GM21515 (cell line): Measurements from ENCODE around the gene NKX6-1.

Experiments used
- ATAC-seq: cut with Tn5 transposase; IDR thresholded peaks from one replicate; pipeline ENCODE4 v1.9.1; 2021; ENCODE audit not compliant: unreplicated experiment

NKX6-1 gene

DNA sequence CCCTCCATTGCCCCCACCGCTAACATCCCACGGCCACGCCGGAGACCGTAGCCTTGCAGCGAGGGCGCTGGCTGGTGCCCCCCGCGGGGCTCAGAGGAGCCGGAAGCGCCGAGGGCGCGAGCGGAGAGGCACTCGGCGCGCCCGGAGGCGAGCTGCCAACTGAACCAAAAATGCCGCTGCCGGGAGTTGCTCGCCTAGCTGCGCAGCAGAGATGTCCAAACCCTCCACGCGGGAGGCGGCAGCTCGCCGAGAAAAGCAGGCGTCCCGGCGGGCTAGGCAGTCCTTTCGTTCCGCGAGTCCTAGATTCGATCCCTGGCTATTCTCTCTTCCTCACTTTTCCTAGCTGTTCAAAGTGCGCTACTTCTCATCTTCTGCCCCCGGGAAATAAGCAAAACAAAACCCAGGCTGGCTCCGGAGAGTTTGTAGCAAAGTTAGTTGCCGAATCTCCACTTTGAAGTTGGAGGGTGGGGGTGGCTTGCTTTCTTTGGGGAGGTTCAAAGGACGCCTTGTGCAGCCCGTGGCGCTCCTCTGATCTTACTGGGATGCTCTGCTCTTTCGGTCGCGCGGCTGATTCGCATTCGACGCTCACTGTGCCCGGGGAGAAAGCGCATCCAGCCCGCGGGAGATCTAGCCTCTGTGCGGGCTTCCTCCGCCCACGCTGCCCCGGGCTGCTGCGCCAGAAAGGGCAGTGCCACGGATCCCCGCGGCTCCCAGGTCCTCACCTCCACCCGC, 723 bp downstream of the NKX6-1 start:
- ATAC-seq = no peak

DNA sequence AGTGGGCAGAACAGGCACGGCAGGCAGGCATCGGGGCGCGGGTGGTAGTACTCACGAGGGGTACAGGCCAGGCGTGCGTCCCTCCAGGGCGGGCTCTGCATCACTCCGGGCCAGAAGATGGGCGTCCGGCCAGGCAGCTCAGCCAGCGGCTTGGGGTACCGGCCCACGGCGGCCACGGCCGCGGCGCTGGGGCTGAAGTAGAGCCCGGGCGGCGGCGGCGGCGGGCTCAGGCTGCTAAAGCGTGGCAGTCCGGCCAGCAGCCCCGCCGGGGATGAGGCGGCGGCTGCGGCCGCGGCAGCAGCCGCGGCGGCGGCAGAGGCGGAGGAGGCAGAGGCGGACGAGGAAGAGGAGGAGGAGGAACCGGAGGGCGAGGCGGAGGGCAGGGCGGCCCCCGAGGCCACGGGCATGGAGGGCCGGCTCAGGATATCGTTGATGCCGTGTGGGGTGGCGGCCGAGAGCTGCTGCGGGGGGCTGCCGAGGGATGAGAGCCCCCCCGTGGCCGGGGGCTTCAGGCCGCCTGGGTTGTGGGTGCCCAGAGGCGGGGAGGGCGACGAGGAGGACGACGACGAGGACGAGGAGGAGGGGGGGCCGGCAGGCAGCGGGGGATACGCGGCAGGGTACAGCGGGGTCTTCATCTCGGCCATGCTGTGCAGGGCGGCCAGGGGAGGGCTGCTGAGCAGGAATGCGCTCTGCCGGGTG, 1.4 kb downstream of the NKX6-1 start:
- ATAC-seq = no peak

DNA sequence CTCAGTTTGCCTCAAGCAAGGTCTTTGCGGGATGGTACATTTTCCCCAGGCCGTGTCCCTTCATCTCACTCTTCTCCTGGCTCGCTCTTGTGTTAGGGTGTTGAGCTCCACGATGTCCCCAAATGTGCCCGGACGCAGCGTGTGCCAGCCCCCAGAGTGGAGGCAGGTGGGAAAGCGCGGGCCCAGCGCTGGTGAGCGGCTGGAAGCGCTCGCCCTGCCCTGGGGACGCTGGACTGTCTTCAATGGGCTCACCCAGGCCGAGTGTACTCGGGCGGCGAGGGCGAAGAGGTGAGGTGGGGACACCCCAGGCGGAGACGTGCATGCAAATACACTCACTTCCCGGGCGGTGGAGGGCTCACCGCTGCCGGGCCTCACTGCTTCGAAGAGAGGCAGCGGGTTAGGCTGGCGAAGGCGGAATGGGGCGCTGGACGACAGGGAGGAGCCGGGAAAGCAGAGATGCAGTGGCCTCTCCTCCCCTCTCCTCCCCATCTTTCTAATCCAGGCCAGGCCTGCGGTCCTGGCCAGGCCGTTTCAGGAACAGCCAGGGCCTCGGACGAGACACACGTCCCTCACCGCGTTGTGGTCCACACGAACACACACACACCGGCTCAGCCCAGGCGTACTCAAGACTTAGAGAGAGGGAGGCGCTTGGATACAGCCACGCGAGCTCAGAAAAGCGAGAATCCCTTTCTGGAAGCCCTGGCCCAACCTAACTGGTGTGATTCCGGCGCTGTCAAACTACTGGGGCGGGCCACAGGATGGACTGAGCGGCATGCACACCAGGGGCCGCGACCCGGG, 2.2 kb downstream of the NKX6-1 start:
- no peak for ATAC-seq

DNA sequence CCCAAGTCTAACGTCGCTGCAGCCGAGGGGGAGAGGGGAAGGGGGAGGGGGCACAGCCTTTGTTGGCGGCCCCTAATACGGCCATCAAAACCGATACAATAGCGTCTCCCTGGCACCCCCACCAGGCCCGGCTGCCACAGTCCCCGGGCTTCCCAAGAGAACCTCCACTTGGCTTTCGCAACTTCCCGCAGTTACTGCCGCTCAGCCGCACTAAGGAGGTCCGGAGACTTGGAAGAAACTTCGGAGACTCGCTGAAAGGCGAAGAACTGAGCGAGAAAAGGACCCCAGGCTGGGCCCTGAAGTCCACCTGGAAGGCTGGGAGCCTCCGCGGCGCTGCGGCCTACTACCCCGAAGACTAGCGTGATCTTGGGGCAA, 2.8 kb downstream of the NKX6-1 start:
- no peak for ATAC-seq

DNA sequence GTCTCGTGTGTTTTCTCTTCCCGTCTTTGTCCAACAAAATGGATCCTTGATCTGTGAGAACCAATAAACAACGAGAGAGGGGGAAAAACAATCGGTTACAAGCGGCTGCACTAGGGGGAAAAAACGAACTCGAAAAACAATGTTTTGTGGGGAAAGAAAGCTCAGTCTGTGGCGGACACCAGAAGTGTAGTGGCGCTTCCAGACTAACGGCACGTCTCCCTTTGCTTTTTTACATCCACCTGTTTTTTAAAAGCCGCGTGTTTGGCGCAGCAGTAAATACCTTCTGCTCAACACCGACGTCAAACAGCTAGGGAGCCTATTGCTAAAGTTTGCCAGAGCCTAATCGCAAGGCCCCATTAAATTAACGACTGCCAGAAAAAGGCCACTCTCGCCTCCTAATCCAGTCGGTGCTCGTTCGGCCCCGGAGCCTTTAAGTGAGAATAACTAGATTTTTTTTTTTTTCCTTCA, 3.3 kb downstream of the NKX6-1 start:
- ATAC-seq = no peak

DNA sequence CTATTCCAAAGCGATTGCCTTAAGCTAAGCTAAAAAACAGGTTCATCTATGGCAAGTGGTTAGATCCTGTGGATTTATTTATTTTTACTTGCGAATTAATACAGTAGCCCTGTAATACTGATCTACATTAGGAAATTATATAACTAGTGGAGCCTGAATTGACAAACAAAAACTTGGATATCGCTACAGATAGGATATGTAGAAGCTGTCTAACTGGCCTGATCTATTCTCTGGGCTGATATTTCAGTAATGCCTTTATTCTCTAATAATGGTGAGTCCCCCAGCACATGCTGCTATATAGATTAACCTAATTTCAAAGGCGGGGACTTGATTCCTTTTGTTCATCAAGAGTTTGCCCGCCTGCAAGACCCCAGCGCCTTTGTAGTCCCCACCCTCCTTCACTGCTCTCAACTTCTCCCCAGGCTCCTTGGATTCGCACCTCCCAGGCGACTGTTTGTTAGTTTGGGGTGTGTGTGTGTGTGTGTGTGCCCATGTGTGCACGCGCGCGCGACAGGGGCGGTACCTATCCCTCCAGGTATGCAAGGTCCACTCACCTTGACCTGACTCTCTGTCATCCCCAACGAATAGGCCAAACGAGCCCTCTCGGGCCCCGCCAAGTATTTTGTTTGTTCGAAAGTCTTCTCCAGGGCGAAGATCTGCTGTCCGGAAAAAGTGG, 3.8 kb downstream of the NKX6-1 start:
- no peak for ATAC-seq

DNA sequence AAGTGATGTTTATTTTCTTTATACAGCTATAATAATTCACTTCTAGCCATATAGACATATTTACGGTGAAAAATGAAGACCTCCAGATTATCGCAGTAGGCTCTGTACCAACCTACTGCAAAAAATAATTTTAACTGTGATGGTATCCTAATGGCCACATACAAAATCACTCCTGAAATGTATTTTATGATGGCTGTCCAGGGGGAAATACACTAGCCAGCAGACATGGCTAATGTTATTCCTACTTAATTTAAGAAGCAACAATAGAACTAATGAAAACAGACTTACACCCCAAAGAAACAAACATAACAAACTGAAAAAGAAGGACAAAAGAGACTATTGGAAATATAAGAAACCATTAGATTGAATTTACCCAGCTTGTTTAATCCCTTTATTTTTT, 4.6 kb downstream of the NKX6-1 start:
- ATAC-seq = no peak

DNA sequence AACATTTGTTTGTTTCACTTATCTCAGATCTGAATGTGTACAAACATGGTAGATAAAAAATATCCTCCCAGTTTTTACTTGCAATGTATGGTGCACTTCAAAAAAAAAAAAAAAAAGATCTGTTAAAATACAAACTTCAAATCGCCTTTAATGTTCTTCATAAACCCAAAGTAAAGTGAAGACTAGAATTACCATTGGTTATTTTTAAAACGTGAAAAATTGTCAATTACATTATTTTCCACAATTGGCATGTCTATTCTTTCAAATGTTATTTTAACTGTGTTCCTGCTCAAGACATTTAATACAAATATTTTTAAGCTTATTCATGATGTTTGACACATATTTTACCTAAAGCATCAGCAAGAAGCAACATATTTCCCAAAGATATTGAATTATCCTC, 5.0 kb downstream of the NKX6-1 start:
- ATAC-seq = no peak

DNA sequence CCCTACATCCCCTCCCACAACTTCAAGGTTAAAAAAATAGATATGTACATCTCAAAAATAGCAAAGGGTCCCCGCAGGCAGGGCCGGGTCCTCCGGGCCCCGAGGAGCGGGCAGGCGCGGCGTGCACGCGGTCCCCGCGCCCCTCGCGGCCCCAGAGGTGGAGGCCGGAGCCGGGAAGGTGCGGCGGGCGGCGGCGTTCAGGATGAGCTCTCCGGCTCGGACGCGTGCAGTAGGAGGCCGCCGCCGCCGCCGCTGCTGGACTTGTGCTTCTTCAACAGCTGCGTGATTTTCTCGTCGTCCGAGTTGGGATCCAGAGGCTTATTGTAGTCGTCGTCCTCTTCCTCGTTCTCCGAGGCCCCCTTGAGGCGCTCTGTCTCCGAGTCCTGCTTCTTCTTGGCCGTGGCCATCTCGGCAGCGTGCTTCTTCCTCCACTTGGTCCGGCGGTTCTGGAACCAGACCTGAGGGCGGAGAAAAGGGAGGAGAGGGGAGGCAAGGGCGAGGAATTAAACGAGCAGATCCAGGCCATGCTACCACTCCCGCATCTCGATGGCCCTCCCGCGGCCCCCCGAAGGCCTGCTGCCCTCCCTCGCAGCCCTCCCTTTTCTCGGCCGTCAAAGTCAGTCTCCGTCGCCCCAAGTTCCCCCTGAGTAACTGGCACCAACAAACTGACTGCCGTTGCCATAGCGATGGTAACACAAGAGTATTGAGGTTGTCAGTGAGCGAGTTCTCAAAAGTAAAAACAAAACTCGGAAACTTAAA, 5.8 kb downstream of the NKX6-1 start:
- no peak for ATAC-seq

DNA sequence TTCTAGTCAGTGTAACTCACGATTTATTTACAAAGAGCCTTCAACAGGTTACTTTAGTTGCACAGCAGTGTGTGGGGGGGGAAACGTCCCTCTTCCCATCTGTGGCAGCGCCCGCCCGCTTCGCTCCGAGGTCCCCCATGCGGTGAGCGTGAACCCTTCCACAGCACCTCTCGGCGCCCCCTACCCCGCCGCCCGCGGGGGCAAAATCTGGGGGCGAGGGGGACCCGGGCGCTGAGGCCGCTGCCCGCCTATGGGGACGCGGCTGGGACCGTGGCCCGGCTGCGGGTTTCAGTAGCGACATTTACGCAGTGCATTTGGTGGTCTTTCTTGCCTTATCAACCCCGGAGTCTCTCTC, 6.4 kb downstream of the NKX6-1 start:
- no peak for ATAC-seq

DNA sequence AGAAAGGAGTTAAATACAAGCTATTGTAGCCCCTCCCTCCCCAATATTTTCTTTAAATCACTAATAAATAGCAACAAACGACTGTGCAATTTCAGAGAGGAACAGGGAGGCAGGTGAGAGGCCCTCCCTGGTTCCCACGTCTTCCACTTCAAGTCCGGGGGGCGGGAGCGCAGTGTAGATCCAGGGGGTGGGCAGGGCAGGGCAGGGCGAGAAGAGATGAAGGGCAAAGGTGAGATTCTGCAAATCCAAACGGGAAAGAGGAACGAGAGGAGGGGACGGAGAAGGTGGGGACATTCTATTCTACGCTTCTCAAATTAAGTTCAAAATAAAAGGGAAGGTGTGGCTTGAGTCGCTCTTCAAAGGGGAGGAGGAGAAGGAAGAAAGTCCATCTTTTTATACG, 6.8 kb downstream of the NKX6-1 start:
- ATAC-seq = no peak

DNA sequence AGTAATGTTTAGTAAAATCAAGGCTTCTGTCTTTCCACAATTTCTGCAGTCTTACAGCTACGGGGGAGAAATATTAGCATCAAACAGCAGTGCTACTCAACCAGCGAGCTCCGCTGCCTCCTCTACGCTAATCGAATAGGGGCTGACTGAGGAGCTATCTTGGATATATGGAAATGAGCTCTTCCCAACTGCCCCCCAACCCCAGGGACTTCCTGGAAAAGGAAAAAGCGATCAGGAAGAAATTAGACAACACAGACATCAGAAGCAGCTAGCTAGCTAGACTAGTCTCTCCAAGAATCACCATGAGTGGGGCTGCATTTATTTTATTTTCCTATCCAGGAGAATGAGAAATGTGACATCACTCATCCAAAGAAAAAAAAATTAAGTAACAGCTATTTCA, 7.6 kb downstream of the NKX6-1 start:
- no peak for ATAC-seq

DNA sequence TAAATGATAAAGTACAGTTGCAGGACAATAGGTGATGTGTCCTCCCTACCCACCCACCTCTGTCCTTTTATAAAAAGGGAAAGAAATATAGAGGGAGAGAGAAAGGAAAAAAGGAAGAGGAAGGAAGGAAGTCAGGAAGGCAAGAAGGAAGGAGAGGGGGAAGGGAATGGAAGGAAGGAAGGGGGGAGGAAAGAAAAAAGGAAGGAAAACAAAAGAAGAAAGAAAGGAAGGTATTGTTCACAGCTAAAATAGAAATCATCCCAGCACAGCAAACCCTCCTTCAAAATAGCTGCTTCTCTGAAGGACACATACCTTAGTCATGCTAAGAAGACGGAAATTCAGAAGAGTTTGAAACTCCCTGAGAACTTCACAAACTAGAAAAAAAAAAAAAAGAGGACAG, 8.4 kb downstream of the NKX6-1 start:
- ATAC-seq = no peak

DNA sequence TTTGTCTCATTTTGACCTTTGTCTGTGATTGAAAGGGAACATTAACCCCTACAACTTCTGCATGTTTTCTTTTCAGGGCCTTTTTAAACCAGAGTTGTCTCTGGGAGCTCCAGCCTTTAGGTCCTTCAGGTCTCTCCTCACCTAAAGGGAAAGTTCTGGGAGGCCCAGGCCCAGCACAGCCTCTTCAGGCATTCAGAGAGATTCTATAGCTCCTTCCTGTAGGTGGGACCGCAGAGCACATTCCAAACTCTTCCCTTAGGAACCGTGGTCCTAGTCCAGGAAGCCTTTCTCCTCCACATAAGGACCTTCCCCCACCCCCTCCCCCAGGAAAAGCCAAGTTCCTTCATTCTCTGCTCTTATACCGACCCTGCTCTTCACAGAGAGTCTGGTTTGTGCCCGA, 14.9 kb downstream of the NKX6-1 start:
- ATAC-seq = no peak

DNA sequence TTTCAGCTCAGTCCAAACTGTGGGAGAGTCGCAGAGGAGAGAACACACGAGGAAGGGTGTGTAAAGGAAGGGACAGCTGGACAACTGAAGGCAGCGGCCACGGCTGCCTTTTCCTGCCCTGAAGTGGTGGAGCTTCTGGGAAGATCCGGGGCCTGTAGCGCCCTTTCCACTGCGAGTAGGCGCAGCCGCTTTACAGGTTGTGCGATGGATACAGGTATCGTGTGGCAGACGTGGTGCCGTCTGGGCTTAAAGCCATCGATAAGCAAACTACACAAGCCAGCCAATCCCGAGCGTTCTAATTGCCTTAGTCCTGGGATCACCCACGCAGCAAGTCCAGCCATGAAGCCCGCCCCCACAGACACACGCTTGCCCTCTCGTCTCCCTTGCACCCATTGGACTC, 15.4 kb downstream of the NKX6-1 start:
- ATAC-seq = no peak

DNA sequence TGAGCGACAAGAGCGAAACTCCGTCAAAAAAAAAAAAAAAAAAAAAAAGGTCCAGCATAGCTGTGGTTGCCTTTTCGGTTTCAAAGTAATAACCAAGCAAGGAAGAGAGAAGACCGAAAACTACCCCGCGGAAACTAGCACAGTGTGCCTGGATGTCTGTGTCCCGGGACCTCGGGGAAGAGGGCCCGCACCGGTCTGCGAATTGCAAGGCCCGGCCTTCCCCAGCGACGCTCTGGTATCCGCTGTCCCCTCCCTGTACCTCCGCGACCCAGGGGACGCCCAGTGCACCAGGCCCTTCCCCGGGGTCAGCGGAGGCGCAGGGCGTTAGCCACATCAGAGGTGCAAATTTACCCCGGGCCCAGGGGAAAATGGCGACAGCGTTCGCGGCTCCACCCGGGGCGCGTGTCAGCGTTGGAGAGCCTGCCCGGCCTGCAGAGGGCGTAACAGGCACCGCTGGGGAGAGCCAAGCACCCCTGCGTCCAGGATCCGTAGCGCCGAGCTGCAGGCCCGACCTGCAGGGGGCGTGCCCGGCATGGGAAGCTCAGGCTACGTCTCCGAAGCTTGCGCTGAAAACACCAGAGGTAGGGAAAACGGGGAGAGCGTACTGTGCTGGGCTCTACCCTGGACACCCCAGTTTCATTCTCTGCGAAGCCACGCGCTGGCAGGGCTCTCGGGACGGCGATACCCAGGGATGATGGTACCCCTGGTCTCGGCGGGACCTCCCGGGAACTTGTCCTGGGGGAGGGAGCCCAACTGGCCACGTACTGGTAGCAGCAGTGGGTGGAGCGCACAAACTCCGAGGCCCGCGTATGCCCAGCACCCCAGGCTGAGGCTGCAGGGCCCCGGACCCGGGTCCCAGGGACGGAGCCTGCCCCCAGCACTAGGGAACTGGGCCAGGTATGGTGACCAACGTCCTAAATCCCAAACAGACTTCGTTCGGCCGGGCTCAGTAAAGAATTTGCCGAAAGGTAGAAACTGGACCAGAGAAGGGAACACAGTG, 16.2 kb downstream of the NKX6-1 start:
- no peak for ATAC-seq

DNA sequence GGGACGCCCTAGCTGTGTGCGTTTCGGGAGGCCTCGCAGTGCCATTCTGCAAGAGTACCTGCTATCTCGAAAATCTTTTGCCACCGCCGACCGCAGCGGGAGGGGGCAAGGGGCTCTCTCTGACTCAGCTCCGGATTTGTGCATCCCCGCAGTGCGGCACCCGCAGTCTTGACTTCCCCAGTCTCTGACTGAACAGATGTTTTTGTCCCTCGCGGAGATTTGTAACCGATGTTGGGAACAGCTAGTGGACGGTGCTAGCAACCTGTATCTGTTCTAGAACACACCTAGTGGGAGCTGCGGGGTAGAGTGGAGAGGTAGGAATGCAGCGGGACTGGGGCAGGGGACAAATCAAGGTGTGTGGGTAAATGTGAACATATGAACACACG, 17.2 kb downstream of the NKX6-1 start:
- no peak for ATAC-seq

DNA sequence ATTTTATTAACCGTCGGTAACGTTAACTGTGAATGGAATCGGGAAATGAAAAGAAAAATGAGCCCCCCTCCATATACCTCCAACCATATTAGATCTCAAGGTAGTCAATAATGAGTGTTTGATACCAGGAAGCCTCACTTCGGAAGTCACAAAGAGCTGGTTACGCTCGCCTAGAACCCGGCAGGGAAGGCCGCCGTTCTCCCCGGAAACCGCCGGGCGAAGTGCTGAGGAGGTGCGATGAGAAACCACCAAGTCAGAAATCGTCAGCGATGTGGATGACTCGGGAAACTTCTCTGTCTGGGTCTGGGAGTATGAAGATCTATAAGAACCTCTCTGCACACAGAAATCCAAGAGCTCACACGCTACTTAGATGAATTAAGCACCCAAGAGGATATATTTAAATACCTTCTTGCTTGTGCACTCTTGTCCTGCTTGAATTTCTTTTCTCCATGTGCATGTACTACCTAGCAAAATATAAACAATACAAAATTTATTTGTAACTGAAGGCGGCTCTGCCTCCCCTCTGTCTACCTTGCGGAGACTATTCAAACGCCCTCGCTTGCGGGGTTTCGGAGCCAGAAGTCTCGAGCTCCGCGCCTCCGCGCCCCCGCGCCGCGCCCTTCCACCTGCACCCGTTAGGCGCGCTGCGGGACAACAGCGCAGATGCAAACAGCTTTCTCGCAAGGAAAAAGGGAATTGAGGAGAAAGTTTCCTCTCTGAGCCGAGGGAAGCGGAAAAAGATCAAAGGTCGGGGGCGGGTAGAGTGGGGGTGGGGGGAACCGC, 17.8 kb downstream of the NKX6-1 start:
- no peak for ATAC-seq

DNA sequence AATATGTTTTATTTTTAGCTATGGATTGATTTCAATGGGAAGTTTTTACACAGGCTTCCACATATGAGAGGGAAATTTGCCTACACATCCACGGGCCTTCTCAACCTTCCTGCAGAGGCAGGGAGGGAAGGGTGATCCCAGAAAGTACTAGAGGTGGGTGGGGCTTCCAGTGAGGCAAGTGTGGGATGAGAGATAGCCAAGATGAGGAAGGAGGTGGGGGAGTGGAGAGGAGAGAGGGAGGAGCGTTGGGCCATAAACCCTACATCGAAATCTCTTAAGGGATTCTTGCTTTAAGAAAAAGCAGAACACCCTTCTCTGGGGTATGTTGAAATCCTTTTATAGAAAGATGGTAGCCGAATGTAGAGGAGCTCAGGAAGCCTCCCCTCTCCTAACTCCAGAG, 19.0 kb downstream of the NKX6-1 start:
- ATAC-seq = no peak
